ENCODE measurements around the gene AKT1.
A peak's percentile ranks its signal among the peaks of the same experiment; 100 is the strongest.

AKT1 gene

DNA sequence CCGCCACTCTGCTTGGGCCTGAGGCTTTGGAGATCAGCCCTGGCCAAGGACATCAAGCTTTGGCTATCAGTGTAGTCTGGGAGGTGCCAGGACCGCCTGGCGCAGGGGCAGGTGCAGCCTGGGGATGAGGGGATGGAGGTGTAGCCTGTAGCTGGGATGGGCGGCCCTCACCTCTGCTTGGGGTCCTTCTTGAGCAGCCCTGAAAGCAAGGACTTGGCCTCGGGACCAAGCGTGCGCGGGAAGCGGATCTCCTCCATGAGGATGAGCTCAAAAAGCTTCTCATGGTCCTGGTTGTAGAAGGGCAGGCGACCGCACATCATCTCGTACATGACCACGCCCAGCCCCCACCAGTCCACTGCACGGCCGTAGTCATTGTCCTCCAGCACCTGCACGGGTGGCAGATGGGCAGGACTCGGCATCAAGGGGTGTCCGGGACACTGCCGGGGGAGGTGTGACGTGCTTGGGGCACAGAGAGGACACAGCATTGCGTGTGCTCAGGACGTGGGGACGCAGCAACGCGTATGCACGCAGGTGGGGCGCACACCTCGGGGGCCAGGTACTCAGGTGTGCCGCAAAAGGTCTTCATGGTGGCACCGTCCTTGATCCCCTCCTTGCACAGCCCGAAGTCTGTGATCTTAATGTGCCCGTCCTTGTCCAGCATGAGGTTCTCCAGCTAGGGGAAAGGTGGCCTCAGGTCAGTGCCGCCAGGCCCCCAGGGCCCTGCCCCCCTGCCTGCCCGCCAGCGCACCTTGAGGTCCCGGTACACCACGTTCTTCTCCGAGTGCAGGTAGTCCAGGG, 22.6 kb downstream of the AKT1 start:
- DNase-seq (ENCODE audit: low spot score) = no peak

GRCh38 chr14:104771918-104772706, 23.4 kb downstream of the AKT1 start:
- no peak for DNase-seq (ENCODE audit: low spot score)

DNA sequence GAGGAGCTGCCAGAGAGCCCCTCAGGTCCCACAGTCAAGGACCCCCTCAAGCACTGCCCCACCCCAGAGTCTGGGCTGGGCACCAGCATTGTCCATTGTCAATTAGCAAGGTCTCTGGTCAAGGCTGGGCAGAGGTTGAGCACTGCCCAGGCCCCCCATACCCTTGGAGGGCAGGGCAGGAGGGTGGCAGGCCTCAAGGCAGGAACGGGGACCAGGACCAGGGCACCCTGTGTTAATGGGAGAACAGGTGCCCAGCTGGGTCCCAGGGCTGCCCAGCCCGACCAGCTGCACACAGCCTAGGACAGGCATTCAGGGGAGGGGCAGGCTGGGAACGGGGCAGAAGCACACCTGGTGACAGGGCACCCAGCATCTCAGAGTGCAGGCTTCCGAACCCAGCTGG, 24.2 kb downstream of the AKT1 start:
- DNase-seq (ENCODE audit: low spot score) = no peak

GRCh38 chr14:104770851-104771272, 24.7 kb downstream of the AKT1 start:
- peak; percentile 10 for DNase-seq (ENCODE audit: low spot score)

DNA sequence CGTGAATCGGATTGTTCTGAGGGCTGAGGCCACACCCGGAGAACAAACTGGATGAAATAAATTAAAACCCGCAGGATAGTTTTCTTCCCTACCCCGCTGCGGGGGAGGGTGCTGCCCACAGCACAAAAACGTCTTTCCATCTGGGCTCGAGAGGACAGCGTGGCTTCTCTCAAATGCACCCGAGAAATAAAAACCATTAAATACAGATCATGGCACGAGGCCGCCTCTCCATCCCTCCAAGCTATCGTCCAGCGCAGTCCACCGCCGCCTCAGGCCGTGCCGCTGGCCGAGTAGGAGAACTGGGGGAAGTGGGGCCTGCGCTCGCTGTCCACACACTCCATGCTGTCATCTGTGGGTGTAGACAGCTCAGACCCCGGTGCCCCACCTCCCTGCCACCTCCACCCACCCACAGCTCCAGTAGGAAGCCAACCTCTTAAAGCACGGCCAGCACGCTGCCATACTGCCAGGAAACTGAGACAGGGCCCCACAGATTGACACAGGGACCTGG, 25.4 kb downstream of the AKT1 start:
- DNase-seq (ENCODE audit: low spot score) = no peak

DNA sequence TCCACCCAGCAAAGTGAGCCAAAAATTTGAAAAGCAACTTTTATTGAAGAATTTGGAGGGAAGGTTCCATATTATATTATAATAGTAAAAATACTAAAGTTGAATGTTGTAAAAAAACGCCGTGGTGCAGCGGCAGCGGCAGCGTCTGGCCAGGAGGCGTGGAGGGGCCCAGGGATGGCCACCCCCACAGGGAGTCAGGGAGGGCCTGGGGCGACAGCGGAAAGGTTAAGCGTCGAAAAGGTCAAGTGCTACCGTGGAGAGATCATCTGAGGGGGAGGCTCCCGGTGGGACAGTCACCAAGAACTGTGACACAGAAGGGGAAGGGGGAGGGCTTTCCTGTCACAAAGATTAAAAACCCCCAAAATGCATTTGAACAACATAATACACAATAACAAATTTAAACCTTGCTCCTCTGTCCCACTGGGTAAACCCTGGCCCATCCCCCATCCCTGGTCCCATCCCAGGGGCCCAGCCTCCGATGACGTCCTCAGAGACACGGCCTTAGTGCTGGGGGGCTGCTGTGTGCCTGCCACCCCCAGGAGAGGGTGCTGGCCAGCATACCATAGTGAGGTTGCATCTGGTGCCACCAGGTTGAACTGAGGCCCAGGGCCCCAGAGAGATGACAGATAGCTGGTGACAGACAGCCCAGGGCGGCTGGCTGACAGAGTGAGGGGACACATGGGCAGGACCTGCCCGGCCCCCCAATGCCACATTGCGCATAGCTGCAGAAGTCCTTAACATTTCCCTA, 26.1 kb downstream of the AKT1 start:
- DNase-seq (ENCODE audit: low spot score) = no peak

DNA sequence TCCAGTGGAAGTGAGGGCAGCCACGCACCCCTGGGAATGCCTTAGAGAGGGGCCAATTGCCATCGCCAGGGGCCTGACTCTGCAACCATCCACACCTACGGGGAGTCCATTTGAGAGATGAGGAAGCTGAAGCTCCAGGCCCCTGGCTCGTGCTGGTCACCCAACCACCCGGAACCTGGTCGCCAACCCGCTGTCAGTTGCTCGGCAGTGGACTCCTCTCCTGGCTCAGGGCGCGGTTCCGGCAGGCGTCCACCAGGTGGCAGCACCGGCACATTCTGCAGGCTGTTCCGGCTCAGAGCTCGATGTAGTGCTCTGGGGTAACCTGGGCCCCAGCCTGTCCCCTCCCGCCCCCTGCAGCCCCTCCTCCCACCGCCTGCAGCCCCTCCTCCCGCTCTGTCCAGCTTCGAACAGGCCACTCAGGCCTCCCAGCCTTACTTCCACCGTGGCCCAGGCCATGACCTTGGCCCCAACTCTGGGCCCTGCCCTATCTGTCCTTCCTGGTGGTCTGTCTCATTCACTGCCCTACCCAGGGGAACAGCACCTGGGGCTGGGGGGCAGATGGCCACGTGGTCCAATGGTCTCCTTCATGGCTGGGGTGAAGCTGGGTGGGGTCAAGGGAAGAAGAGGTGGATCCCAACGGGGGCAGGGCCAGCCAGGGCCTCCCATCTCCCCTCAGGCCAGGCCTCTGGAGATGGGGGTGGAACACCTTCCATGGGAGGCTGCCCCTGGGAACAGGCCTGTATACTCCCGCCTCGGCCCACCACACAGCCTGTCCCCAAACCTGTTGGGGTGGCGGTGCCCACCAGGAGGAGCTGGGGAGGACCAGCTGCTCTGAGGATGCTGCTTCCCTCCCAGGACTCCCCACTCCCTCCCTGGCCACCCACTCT, 26.9 kb downstream of the AKT1 start:
- DNase-seq (ENCODE audit: low spot score) = peak; percentile 92

DNA sequence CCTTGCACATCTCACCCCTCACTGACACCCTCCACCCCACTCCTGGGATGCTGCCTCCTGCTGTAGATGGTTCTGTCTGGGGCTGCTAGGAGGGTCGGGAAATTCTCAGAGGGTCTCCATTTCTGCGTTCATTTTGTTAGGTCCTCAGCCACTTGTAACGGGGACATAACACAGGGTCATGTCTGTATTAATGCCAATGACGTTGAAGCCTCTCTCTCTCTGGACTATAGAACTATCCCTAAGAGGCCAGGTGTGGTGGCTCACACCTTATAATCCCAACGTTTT, 28.0 kb downstream of the AKT1 start:
- DNase-seq (ENCODE audit: low spot score) = no peak

DNA sequence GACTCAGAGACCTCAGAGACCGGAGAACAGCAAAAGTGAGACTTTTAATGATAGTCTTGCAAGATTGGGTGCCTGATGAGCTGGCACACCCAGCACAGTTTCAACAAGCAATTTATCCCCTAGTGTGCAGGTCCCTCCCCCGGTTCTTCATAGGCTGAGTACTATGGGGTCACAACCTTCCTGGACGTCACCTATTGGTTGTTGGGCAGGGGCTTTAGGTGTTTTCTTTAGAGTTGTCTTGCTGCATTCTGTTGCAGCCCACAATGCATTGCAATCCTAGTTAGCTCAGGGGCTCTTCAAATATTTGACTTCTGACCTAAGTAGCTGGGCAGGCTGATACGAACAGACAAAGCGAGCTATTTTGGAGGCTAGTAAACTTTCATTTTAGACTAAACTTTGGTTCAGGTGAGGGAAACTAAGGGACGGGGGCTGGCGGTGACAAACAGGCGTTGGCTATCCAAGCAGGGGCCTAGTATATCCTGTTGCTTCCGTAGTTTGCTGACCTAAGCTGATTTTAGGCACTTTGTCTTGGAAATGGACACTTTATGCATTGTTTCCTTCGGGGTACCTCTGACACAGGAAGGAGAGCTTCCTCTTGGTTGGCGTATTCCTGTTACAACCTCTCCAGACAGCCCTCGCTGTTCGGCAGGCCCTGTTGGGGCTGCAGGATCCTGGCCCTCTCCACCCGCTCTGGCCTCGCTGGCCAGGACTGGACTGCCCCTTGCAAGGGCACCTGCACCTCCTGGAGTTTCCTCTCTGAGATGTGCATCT, 28.5 kb downstream of the AKT1 start:
- DNase-seq (ENCODE audit: low spot score) = no peak

GRCh38 chr14:104766256-104766862, 29.2 kb downstream of the AKT1 start:
- DNase-seq (ENCODE audit: low spot score) = no peak

- no peak for DNase-seq (ENCODE audit: low spot score)
Measured at GRCh38 chr14:104765517-104765916, 30.0 kb downstream of the AKT1 start.

GRCh38 chr14:104758981-104759969, 36.3 kb downstream of the AKT1 start:
- no peak for DNase-seq (ENCODE audit: low spot score)

DNA sequence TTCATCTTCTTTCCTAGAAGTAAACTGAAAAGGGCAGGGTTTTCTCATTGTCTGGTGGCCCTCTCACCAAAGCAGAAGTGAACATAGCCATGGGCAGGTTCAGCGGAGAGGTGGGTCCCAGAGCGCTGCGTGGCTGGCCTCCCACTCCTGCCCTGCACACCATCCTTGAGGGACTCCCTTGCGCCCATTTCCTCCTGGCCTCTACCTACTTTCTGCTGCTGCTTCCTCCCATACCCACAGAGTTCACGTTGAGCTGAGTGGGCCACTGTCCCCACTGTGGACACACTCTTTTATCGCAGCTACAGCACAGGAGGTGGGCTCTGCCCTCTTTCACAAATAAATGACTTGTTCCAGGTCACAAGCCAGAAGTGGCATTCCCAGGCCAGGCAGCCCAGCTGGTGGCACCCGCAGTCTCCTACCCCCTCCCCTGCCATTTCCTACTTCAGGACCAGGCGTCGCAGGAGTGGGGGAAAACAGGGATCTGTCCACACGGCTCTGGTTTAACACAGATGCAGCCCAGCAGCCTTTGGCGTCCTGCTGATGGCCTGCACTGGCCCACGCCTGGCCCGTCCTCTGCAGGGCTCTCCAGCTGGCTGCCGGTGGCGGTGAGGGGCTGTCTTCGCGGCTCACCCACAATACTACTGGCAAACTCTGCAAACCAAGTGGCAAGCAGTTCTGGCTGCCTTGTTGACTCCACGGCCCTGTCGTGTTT, 37.7 kb downstream of the AKT1 start:
- no peak for DNase-seq (ENCODE audit: low spot score)

- DNase-seq (ENCODE audit: low spot score) = no peak
Measured at GRCh38 chr14:104757238-104757585, 38.3 kb downstream of the AKT1 start.

DNA sequence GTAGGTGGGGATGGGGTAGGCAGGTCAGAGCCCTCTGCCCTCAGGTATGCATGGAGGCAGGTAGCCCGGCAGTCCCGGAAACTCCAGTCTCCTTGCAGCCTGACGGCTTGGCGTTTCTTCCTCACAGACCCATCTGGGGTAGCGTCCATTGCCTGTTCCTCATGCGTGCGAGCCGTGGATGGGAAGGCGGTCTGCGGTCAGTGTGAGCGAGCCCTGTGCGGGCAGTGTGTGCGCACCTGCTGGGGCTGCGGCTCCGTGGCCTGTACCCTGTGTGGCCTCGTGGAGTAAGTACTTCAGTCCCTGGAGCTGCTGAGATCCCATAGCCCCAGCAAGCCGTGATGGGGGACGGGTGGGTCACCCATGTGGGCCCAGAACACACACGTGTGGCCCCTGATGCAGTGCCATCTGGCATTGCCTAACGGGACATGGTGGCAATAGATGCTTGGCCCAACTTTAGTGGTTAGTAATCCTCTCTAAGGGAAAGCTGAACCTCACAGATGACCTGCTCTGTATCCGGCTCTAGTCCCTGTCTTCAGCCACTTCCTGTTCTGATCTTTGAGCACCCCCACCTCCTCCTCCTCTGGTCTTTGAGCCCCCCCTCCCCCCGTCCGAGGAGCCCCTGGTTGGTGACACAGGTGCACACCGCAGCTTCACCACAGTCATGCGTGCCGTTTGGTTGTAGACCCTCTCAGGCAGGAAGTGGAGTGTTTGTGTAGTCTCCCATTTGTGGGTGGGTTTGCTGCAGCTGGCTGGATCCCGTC, 38.9 kb downstream of the AKT1 start:
- no peak for DNase-seq (ENCODE audit: low spot score)

GRCh38 chr14:104755621-104756020, 39.9 kb downstream of the AKT1 start:
- no peak for DNase-seq (ENCODE audit: low spot score)

- no peak for DNase-seq (ENCODE audit: low spot score)
Measured at GRCh38 chr14:104754213-104754851, 41.2 kb downstream of the AKT1 start.

Measured in CD4-positive, alpha-beta T cell treated with Interleukin-15 for 4 hours (primary cell).